Measurements from ENCODE around the gene FBXO11.

The FBXO11 gene

GRCh38 chr2:47935071-47935470 lies 28.8 kb upstream of the FBXO11 start:
- Histone ChIP-seq H3K4me2 (ENCODE audit: low read depth, low read length) (no peak overlapping the region), H4K20me1 (ENCODE audit: insufficient read depth, low read length) (no peaks in the 10 kb centered on the region), H3F3A (ENCODE audit: insufficient read depth, low read length) (no peaks in the 10 kb centered on the region), H2AFZ (ENCODE audit: low read length) (no peak overlapping the region), H3K79me2 (ENCODE audit: low read length) (no peaks in the 10 kb centered on the region), H3K9me2 (replicated peaks; ENCODE audit: insufficient read depth, low read length) (no peaks in the 10 kb centered on the region), H3K4me3 (ENCODE audit: low read length) (no peak overlapping the region), H3K36me3 (replicated peaks; ENCODE audit: insufficient read depth, low read length) (no peaks in the 10 kb centered on the region), H3K9me3 (replicated peaks; ENCODE audit: insufficient read depth, low read length) (no peaks in the 10 kb centered on the region), H3K9ac (ENCODE audit: low read length) (no peak overlapping the region), H3K4me1 (ENCODE audit: low read length) (no peaks in the 10 kb centered on the region), H3K27me3 (replicated peaks; ENCODE audit: insufficient read depth, low read length) (no peaks in the 10 kb centered on the region), H3K27ac (ENCODE audit: low read length) (no peak overlapping the region)
- TF ChIP-seq EZH2 (optimal IDR thresholded peaks at IDR 0.05; ENCODE audit: low read depth, low read length) (no peak), EZH2phosphoT487 (IDR thresholded peaks at IDR 0.05; ENCODE audit: low read length) (no peak), CTCF (IDR thresholded peaks at IDR 0.05; ENCODE audit: low read length) (no peak)
- DNase-seq: no peak

GRCh38 chr2:47918043-47918442 lies 11.7 kb upstream of the FBXO11 start:
- Histone ChIP-seq H3K4me3 (ENCODE audit: low read length) (no peak overlapping the region), H3F3A (ENCODE audit: insufficient read depth, low read length) (no peaks in the 10 kb centered on the region), H3K9ac (ENCODE audit: low read length) (no peak overlapping the region), H3K4me1 (ENCODE audit: low read length) (no peaks in the 10 kb centered on the region), H3K9me3 (replicated peaks; ENCODE audit: insufficient read depth, low read length) (no peaks in the 10 kb centered on the region), H3K79me2 (ENCODE audit: low read length) (no peaks in the 10 kb centered on the region), H4K20me1 (ENCODE audit: insufficient read depth, low read length) (no peaks in the 10 kb centered on the region), H3K36me3 (replicated peaks; ENCODE audit: insufficient read depth, low read length) (no peaks in the 10 kb centered on the region), H3K4me2 (ENCODE audit: low read depth, low read length) (no peak overlapping the region), H3K27me3 (replicated peaks; ENCODE audit: insufficient read depth, low read length) (no peaks in the 10 kb centered on the region), H3K27ac (ENCODE audit: low read length) (no peak overlapping the region), H3K9me2 (replicated peaks; ENCODE audit: insufficient read depth, low read length) (no peaks in the 10 kb centered on the region), H2AFZ (ENCODE audit: low read length) (no peak overlapping the region)
- no peak for TF ChIP-seq EZH2 (optimal IDR thresholded peaks at IDR 0.05; ENCODE audit: low read depth, low read length)
- TF ChIP-seq CTCF (IDR thresholded peaks at IDR 0.05; ENCODE audit: low read length): no peak
- TF ChIP-seq EZH2phosphoT487 (IDR thresholded peaks at IDR 0.05; ENCODE audit: low read length): no peak
- no peak for DNase-seq

GRCh38 chr2:47917276-47917961 lies 11.1 kb upstream of the FBXO11 start:
- no peaks in the 10 kb centered on the region for H3K79me2 ChIP-seq (ENCODE audit: low read length)
- no peaks in the 10 kb centered on the region for H3K27me3 ChIP-seq (replicated peaks; ENCODE audit: insufficient read depth, low read length)
- no peak overlapping the region for H2AFZ ChIP-seq (ENCODE audit: low read length)
- H3K9me2 ChIP-seq (replicated peaks; ENCODE audit: insufficient read depth, low read length): no peaks in the 10 kb centered on the region
- no peaks in the 10 kb centered on the region for H3K4me1 ChIP-seq (ENCODE audit: low read length)
- no peak overlapping the region for H3K9ac ChIP-seq (ENCODE audit: low read length)
- TF ChIP-seq CTCF (IDR thresholded peaks at IDR 0.05; ENCODE audit: low read length) (no peak), EZH2phosphoT487 (IDR thresholded peaks at IDR 0.05; ENCODE audit: low read length) (no peak), EZH2 (optimal IDR thresholded peaks at IDR 0.05; ENCODE audit: low read depth, low read length) (no peak)
- H3F3A ChIP-seq (ENCODE audit: insufficient read depth, low read length): no peaks in the 10 kb centered on the region
- no peaks in the 10 kb centered on the region for H3K9me3 ChIP-seq (replicated peaks; ENCODE audit: insufficient read depth, low read length)
- H3K36me3 ChIP-seq (replicated peaks; ENCODE audit: insufficient read depth, low read length): no peaks in the 10 kb centered on the region
- no peak for DNase-seq
- no peak overlapping the region for H3K4me2 ChIP-seq (ENCODE audit: low read depth, low read length)
- H3K27ac ChIP-seq (ENCODE audit: low read length): no peak overlapping the region
- H3K4me3 ChIP-seq (ENCODE audit: low read length): no peak overlapping the region
- no peaks in the 10 kb centered on the region for H4K20me1 ChIP-seq (ENCODE audit: insufficient read depth, low read length)
